RPMI7951 (cell line): Measurements from ENCODE around the gene FMNL1. TPM values are rescaled to one million over a fixed set of nuclear protein-coding genes. Genes with fewer than 3 reads are reported as not detected.
"Not testable (repeated sequence)": the region's sequence is repeated elsewhere in the genome, so short reads cannot be mapped to it uniquely, and the experiment has no call there.

Experiments
- DNase-seq: peaks from one replicate; pipeline ENCODE4 v3.0.0-alpha.2; 2012; ENCODE audit warnings: low read depth
- total RNA-seq: library from RNA; depleted of rRNA; stranded (reverse); fragments of >200 nt; shearing (Covaris generic); gene quantifications from 2 replicates; pipeline ENCODE4 v1.2.3, GENCODE V29; 2014

FMNL1 gene
- total RNA-seq, 1 experiment from 2014 or later, result 10.3 TPM

GRCh38 chr17:45234641-45235415, 13.1 kb downstream of the FMNL1 start:
- no peak for DNase-seq

- peak; percentile 60 for DNase-seq
These were observed 14.0 kb downstream of the FMNL1 start for GRCh38 chr17:45235416-45236281.

DNA sequence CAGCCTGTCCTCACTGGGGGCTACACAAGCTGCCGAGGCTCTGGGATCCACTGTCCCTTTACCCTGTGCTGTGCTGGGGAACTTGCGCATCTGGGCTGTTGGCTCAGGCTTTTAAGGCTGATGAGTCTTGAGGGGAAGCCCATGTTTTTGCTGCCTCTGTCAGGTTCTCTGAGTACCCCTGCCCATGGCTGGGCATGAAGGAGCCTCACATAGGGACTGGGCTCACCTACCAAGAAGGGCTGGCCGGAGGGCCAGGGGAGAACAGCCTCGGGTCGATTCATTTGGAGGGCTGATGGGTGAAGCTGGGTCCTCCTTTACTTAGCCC, 14.6 kb downstream of the FMNL1 start:
- no peak for DNase-seq

- no peak for DNase-seq
These were observed 16.0 kb downstream of the FMNL1 start for GRCh38 chr17:45237686-45238085.

- no peak for DNase-seq
These were observed 16.6 kb downstream of the FMNL1 start for GRCh38 chr17:45238155-45238774.

- DNase-seq, result no peak
These were observed 19.2 kb downstream of the FMNL1 start for GRCh38 chr17:45240905-45241327.

- no peak for DNase-seq
These were observed 19.8 kb downstream of the FMNL1 start for GRCh38 chr17:45241328-45242028.

DNA sequence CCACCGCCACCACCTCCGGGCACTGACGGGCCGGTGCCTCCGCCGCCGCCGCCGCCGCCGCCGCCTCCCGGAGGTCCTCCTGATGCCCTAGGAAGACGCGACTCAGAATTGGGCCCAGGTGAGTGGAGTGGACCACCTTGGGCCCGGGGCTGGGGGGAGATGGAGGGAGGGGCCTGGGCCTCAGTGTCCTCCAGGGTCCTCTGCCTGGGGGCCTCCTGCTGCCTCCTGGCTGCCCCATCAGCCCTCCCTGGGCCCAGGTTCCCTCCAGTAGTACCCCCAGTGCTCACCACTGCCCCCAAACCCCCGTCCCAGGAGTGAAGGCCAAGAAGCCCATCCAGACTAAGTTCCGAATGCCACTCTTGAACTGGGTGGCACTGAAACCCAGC, 20.3 kb downstream of the FMNL1 start:
- no peak for DNase-seq

DNA sequence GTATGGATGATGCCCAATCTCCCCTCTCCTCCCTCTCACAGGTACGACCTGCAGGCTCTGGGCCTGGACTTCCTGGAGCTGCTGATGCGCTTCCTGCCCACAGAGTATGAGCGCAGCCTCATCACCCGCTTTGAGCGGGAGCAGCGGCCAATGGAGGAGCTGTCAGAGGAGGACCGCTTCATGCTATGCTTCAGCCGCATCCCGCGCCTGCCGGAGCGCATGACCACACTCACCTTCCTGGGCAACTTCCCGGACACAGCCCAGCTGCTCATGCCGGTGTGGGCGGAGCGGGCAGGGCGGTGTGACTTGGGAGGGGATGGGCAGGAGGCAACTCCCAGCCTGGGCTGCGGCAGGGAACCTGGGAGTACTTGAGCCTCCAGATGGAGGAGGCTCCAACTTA, 22.1 kb downstream of the FMNL1 start:
- DNase-seq, result no peak

DNA sequence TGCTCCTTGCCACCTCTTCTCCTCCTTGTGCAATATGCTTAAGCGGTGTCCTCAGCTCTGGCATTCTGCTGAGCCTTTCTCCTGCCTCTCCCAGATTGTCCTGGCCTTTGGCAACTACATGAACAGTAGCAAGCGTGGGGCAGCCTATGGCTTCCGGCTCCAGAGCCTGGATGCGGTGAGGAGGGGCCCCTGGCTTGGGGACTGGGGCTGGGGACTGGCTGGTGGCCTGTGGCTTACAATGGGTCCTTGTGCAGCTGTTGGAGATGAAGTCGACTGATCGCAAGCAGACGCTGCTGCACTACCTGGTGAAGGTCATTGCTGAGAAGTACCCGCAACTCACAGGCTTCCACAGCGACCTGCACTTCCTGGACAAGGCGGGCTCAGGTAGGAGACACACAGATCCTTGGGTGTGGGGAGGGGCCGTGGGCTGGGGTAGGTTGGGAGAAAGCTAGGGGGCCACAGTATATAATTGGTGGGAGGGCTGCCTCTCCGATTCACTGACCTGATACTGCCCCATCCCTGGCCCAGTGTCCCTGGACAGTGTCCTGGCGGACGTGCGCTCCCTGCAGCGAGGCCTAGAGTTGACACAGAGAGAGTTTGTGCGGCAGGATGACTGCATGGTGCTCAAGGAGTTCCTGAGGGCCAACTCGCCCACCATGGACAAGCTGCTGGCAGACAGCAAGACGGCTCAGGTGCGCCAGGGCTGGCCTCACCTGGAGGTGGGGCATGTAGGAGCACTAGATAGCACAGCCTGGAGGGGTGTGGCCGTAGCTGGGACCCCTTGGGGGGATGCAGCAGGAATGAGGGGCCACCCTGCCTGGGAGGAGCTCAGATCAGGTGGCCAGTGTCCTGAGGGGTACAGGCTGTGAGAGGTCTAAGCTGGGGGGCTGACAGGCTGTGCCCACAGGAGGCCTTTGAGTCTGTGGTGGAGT, 23.3 kb downstream of the FMNL1 start:
- DNase-seq, result no peak

GRCh38 chr17:45246338-45246737, 24.7 kb downstream of the FMNL1 start:
- no peak for DNase-seq

DNA sequence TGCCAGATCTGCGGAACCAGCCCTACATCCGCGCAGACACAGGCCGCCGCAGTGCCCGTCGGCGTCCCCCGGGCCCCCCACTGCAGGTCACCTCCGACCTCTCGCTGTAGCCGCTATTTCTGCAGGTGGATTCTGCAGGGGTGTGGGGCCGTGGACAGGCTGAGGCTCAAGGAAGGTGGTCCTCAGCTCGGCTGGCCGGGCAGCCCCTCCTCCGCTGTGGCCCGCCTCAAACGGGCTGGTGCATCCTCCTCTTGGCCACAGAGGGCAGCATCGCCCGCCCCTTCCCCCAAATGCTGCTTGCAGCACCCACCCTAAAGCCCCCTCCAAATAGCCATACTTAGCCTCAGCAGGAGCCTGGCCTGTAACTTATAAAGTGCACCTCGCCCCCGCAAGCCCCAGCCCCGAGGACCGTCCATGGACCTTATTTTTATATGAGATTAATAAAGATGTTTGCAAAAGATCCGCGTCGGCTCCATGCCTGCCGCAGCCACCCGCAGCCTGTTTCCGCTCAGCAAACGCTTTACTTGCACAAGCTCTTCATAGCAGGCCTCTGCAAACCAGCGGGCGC, 25.3 kb downstream of the FMNL1 start:
- no peak for DNase-seq

- peak; percentile 86 for DNase-seq
These were observed 25.9 kb downstream of the FMNL1 start for GRCh38 chr17:45247429-45248131.

DNA sequence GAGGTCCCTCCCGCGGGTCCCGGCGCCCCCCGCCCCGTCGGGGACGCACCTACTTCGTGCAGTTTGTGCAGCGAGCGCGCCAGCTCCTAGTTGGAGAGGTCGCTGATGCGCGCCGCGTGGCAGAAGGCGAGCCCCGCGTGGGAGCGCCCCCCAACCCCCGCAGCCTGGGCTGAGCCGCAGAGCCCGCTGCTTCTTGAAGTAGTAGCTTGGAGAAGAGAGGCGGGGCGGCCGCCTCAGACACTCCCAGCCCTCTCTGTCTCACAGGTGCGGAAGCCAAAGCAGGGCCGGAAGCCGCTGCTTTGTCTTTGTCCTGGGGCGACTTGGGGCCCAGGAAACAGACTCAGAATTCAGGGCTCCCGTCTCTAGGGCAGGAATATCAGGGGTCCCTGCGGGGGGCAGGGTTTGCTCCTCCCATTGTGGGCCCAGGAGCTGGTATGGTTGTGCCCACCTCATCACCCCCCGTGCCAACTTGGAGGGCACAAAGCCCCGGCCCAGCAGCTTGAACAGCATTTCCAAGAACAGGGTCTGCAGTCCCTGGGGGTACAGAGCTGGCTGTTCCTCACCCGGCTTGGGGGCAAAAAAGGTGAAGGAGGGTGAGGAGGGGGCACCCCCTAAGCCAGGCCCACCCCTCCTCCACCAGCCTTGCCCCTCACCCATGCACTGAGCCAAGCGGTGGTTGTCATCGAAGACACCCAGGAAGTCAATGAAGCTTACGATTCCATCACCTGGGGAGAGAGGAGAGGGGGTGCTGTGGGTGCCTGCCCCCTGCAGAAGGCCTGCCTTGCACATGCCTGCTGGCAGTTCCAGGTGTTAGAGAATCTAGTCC, 26.7 kb downstream of the FMNL1 start:
- DNase-seq, result no peak

GRCh38 chr17:45251931-45252330, 30.2 kb downstream of the FMNL1 start:
- DNase-seq, result no peak

- not testable (repeated sequence) for DNase-seq
These were observed 31.6 kb downstream of the FMNL1 start for GRCh38 chr17:45253237-45253636.

- DNase-seq, result no peak
These were observed 32.2 kb downstream of the FMNL1 start for GRCh38 chr17:45253879-45254278.

DNA sequence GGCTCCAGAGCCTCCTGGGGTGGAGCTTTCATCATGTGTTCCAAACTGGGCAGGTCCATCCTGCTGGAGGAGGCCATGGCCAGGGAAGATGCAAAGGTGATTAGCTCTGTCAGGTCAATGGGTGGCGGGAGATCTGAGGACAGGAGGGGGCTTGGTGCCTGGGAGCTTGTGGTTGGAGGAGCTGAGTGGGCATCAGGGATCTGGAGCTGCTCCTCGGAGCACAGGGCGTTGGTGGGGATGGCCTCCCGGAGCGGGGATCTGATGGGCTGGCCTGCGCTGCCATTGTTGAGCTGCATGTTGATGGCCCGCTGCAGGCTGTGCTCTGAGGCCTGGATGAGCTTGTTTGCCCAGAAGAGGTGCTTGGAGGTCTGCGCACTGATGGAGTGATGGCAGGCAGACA, 33.7 kb downstream of the FMNL1 start:
- DNase-seq, result no peak
